GM21390 (cell line): Measurements from ENCODE around the gene PAEP.
"Not testable (repeated sequence)": the region's sequence is repeated elsewhere in the genome, so short reads cannot be mapped to it uniquely, and the experiment has no call there.

Source experiments
- ATAC-seq: cut with Tn5 transposase; IDR thresholded peaks from one replicate; pipeline ENCODE4 v1.9.1; 2021; ENCODE audit not compliant: unreplicated experiment

PAEP gene

GRCh38 chr9:135561391-135562234, at the start of gene PAEP:
Gene PAEP, plus strand, starts transcription at chr9:135561756.
- no peak for ATAC-seq

DNA sequence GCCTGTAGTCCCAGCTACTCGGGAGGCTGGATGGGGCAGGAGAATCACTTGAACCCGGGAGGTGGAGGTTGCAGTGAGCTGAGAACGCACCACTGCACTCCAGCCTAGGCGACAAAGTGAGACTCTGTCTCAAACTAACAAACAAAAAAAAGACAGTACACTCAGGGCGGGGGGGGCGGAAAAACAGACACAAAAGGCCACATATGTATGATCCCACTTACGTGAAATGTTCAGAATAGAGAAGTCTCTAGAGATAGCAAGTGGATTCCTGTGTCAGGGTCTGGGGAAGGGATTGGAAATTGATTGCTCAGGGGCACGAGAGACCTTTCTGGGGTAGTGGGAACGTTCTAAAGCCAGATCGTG, 49.3 kb upstream of the PAEP start:
- no peak for ATAC-seq

GRCh38 chr9:135512904-135513303, 48.7 kb upstream of the PAEP start:
- ATAC-seq = no peak

GRCh38 chr9:135513351-135513846, 48.2 kb upstream of the PAEP start:
- ATAC-seq = no peak

DNA sequence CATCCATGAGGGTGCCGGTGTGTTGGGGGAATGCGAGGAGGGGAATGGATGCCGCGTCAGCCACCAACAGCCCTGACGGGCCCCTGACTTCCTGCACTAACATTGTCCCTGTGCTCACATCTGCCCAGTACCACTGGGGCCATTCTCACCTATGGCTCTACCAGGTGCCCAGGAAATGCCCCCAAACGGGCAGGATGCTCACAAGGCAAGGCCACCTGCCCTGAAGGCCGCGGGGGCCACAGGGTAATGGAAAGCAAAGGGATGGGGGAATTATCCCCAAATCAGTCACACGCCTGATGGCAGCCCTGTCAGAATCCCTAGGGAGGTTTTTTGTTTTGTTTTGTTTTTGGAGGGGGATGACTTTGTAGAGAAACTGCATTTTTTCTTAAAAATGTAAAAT, 47.6 kb upstream of the PAEP start:
- ATAC-seq = not testable (repeated sequence)

- no peak for ATAC-seq
These were observed 47.0 kb upstream of the PAEP start for GRCh38 chr9:135514342-135515082.

DNA sequence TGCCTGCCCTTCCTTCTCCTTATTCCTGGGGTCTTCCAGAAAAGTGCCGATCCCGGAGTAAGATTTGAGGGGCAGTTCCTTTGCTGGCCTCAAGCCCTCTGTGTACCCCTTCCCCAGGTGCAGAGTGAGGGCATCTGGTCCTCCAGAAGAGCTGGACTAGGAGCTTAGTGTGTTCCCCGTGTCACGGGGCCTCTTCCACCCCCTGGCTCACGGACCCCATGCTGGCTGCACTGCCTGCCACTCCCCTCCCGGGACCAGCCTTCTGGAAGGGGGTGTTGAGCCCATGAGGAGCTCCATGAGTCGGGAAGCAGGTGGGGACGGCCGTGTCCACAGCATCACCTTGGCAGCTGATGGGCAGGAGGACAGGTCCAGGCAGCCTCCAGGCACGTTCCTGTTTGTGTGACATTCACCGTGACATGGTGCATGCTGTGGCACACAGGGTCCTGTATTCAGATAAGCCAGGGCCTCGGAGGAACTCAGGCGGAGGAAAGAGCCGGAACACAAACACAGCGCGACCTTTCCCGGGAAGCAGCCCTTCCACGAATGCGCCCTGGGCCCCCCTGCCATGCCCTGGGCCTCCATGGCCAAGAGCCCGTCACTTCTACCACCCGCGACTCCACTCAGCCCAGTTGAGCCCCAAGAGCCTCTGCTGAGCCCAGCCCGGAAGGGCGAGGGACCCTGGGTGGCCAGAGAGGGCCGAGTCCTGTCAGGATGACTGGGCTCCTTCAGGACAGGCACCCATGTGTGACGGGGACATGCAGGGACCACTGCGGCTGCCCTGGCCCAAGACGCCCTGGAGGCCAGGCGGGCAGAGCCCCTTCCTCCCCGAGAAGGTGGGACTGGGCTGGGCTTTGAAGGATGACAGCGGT, 46.2 kb upstream of the PAEP start:
- ATAC-seq = no peak

GRCh38 chr9:135516132-135516860, 45.3 kb upstream of the PAEP start:
- ATAC-seq = no peak

- no peak for ATAC-seq
These were observed 44.1 kb upstream of the PAEP start for GRCh38 chr9:135517407-135517822.

GRCh38 chr9:135519179-135519971, 42.2 kb upstream of the PAEP start:
- no peak for ATAC-seq

DNA sequence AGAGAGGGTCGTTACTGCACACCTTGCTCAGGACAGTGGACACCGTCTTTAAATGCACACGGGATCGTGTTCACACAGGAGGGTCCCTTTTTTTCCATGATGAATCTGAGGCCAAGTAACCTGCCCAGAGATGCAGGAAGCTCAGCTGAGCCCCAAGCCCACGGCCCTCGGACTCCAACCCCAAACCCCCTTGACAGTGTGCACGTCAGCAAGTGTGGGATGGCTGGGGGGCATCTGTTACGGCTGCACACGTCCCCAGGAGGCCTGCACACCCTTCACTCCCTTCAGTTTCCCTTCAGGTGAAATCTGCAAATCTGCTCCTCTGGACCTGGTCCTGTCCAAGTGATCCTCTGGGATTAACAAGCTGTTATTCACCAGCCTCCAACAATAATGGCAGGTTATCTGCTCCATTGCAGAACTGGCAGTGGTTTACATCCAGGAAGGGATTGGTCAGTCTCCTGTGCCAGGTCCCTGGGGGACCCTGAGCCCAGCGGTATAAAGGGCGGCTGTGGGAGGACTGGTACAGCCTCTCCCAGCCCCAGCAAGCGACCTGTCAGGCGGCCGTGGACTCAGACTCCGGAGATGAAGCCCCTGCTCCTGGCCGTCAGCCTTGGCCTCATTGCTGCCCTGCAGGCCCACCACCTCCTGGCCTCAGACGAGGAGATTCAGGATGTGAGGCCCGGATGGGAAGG, 40.5 kb upstream of the PAEP start, which contains the start of gene LCN1:
Gene LCN1 (plus strand): TSS at position 525 of the 692 bp plus-strand sequence. CDS start 58 bp downstream, at position 583.
- no peak for ATAC-seq

GRCh38 chr9:135521608-135522095, 39.9 kb upstream of the PAEP start:
- no peak for ATAC-seq

DNA sequence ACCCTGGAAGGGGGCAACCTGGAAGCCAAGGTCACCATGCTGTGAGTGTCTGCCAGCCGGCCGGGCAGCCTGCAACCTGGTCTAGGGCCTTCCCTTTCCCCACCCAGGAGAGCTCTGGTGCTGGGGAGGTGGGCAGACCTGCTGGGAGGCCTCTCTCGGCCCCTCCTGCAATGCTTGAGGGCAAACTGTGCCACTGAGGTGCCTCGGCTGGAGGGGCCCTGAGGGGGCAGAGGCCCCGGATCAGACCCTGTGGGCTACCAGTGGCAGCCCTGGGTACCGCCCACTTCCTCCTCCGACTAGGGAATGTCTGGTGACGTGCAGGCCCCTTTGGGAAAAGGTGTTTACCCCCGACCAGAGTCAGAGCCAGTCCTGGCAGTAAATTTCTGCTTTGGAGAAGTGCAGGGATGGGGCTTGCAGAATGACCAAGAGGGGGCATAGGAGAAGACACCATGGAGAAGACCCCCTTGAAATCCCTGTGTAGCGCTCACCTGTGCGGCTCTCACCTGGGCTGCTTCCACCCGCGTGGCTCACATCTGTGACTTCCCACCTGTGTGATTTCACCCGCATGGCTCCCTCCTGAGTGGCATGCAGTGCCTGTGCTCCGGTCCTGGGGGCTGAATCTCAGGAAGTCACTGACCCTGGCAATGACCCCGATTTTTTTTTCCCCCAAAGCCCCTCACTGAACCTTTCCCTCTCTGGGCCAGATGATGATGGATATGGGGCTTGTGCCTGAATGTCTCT, 39.2 kb upstream of the PAEP start:
- no peak for ATAC-seq

DNA sequence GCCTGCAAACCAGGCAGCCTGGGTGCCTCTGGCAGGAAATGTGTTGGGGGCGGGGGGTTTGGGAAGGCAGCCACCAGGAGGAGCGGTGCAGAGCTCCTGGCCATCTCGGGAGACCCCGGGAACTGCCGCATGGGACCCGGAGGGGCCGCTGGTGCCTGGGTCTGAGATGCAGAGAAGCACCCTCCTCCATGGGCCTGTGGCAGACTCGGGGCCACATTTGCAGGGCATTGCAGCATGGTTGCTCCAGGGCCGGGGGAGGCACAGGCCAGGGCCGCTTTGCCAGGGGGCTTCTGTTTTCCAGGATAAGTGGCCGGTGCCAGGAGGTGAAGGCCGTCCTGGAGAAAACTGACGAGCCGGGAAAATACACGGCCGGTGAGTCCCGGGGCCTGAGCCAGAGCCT, 38.6 kb upstream of the PAEP start:
- no peak for ATAC-seq

- no peak for ATAC-seq
These were observed 37.9 kb upstream of the PAEP start for GRCh38 chr9:135523521-135524129.

GRCh38 chr9:135524130-135524861, 37.3 kb upstream of the PAEP start:
- ATAC-seq = no peak
